GM19468 (cell line): Measurements from ENCODE around the gene MRLN.

ENCODE experiments used
- ATAC-seq: cut with Tn5 transposase; IDR thresholded peaks from one replicate; pipeline ENCODE4 v1.9.1; 2021; ENCODE audit warnings: mild to moderate bottlenecking, moderate library complexity, moderate number of reproducible peaks; ENCODE audit not compliant: unreplicated experiment; ENCODE audit errors: extremely low read depth

MRLN gene

GRCh38 chr10:59708816-59709394, 44.4 kb downstream of the MRLN start:
- ATAC-seq, result no peak

- no peak for ATAC-seq
Measured at GRCh38 chr10:59706851-59707797, 46.1 kb downstream of the MRLN start.

- ATAC-seq, result no peak
Measured at GRCh38 chr10:59705931-59706330, 47.3 kb downstream of the MRLN start.

DNA sequence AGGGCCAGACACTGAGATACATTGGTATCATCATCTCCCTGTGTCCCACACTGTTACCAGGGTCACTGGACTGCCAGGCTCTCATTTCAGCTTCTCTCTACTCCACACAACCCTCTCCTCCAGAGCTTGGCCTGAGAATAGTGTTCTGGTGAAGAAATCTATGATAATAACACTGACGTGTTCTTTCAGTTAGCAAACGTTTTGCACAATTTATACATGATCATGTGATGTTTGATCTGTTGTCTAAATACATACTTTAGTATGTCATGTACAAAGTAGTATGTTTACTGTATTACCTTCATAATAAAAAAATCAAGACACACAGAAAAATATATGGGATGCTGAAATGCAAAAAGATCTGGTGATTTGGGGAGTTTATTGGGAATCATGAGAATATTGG, 48.6 kb downstream of the MRLN start:
- no peak for ATAC-seq

DNA sequence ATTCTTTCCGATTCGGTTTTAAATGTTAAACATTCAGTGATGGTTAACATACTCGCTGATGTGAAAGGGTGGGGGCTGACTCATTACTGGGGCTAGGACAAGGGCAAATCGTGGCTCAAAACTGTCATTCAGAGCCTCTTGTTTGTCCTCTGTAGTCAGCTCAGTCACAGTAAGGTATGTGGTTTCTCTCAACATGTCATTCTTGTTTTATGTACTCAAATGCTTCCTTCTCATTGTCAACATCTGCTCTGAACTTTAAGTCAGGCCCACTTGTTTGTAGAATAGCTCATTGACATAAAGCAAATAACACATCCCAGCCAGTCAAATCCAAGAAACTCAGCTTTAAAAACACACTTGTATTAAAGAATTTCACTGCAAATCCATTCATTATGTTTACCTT, 50.9 kb downstream of the MRLN start:
- no peak for ATAC-seq

DNA sequence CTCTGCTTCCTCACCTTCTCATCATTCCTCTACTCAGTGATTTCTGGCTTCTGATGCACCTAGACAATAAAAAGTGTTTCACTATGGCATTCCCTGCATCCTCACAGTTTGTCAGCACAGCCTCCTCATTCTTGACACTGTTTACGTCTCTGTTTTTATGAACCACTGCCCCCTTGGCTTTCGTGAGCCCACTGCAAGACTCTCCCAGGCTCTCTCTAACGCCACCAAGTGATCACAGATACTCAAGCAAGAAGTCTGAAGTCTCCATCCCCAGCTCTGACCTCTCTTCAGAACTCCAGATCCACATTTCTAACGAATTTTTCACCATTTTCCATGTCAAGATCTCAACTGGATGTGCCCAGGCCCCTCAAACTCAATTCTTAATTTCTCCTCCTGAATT, 52.5 kb downstream of the MRLN start:
- no peak for ATAC-seq

DNA sequence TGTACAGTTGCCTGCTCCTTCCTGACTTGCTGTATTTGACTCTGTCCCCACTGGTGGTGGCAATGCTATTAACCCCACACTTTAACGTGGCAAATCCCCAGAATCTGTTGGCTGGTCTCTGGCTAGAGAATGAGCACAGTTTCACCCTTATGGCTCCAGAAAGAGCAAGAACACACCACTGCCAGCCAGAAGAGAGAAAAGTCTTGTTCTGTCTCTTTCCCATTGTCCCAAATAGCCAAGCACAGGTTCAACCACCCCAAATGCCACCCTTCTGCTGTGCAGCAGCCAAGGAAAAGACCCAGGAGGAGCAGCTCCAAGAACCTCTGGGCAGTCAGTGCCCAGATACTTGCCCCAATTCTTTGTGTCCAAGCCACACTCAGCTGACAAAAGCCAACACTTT, 54.9 kb downstream of the MRLN start:
- no peak for ATAC-seq

DNA sequence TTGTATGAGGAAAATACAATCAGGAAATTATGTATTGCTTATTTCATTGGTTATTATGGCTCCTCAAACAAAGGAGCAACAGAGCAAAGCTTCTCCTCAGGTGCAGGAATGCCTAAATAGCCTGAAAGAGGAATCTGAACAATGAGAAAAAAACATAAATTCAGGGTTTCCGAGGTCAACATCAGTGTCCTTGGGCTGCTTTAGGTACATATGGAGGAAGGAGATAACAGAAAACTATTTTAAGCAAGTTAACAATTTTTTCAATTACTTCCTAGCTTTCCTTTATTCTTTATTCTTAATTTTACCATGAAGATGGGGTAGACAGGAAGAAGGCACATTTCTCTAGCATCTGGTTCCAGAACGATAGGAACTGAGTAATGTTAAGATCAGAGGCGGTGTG, 57.6 kb downstream of the MRLN start:
- no peak for ATAC-seq

DNA sequence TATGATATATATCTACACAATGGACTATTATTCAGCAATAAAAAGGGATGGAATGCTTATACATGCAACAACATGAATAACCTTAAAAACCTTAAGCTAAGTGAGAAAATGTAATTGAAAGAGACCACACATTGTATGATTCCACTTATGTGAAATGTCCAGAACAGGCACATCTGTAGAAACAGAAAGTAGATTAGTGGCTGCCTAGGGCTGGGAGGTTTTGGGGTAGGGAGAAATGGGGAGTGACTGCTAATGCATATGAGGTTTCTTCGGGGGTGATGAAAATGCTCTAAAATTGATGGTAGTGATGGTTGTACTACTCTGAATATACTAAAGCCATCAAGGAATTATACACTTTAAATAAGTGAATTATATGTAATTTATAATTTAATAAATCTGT, 58.3 kb downstream of the MRLN start:
- ATAC-seq, result no peak

GRCh38 chr10:59692113-59692512, 61.1 kb downstream of the MRLN start:
- no peak for ATAC-seq

- no peak for ATAC-seq
Measured at GRCh38 chr10:59688921-59689351, 64.3 kb downstream of the MRLN start.

DNA sequence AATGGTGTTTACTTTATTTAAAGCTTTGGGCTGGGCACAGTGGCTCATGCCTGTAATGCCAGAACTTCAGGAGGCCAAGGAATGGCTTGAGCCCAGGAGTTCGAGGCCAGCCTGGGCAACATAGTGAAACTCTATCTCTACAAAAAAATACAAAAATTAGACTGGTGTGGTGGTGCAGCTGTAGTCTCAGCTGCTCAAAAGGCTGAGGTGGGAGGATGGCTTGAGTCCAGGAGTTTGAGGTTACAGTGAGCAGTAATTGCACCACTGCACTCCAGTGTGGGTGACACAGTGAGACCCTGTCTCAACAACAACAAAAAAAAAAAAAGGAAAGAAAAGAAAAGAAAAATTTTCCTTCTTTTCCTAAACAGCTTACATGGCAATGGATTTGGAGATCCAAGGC, 65.6 kb downstream of the MRLN start:
- ATAC-seq, result no peak
